Sigmoid colon (tissue), 4 donors: ENCODE data around the gene TNIK.

Experiments used
- EP300 ChIP-seq, 4 donors: sonication (generic); formaldehyde crosslinking; IDR thresholded peaks; one replicate each; pipeline ENCODE4 v1.6.1; 2017; ENCODE audit warnings: antibody characterized with exemption in 4 of 4
- POLR2A ChIP-seq, 2 donors: fragments of 450-650 bp; IDR thresholded peaks; one replicate each; pipeline ENCODE4 v1.6.1; 2016; ENCODE audit warnings: antibody characterized with exemption in 2 of 2, mild to moderate bottlenecking in 2 of 2, moderate library complexity in 2 of 2
- POLR2AphosphoS5 ChIP-seq, 4 donors: sonication (generic); formaldehyde crosslinking; IDR thresholded peaks; one replicate each; pipeline ENCODE4 v1.6.1; 2017; ENCODE audit warnings: antibody characterized with exemption in 4 of 4
- TF ChIP-seq, protein P1 (sequence below), 4 experiments: fragments of 450-650 bp in 3 of 4; fragments of 200-600 bp in 1 of 4; IDR thresholded peaks; one replicate each; pipeline ENCODE4 v1.5.1; 2016 to 2019; ENCODE audit warnings: antibody characterized with exemption in 4 of 4, mild to moderate bottlenecking in 3 of 4, moderate library complexity in 2 of 4

DNA sequence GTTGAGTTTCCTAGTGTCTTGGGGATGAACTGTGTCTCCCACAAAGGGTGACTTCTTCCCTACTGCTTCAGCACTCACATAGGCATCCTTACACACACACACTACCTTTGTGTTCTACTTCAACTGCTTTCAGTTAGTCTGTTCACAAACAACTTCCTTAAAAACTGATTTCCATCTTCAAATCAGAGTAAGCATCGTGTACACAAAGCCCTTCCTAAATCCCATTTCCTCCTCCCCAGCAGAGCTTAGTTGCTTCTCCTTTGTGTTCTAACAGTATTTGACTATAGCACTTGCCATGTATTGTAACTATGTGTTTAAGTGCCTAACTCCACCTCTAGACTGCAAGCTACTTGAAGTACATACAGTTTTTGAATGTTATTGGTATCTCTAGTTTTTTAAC lies 71.7 kb downstream of the TNIK start:
- TF ChIP-seq, protein P1, sequence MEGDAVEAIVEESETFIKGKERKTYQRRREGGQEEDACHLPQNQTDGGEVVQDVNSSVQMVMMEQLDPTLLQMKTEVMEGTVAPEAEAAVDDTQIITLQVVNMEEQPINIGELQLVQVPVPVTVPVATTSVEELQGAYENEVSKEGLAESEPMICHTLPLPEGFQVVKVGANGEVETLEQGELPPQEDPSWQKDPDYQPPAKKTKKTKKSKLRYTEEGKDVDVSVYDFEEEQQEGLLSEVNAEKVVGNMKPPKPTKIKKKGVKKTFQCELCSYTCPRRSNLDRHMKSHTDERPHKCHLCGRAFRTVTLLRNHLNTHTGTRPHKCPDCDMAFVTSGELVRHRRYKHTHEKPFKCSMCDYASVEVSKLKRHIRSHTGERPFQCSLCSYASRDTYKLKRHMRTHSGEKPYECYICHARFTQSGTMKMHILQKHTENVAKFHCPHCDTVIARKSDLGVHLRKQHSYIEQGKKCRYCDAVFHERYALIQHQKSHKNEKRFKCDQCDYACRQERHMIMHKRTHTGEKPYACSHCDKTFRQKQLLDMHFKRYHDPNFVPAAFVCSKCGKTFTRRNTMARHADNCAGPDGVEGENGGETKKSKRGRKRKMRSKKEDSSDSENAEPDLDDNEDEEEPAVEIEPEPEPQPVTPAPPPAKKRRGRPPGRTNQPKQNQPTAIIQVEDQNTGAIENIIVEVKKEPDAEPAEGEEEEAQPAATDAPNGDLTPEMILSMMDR (IDR thresholded peaks at IDR 0.05), result no peak
- no peak for TF ChIP-seq POLR2A (IDR thresholded peaks at IDR 0.05)
- TF ChIP-seq EP300 (IDR thresholded peaks at IDR 0.05), result no peak
- no peak for TF ChIP-seq POLR2AphosphoS5 (IDR thresholded peaks at IDR 0.05)
